ENCODE measurements around the gene GJA3.

GRCh38 chr13:20161951-20162300 lies 1.1 kb upstream of the GJA3 start:
- no peak for TF ChIP-seq EZH2 (IDR thresholded peaks at IDR 0.05; ENCODE audit: borderline replicate concordance, low read depth, low read length, poor library complexity, severe bottlenecking)
- TF ChIP-seq CTCF (conservative IDR thresholded peaks at IDR 0.05; ENCODE audit: low read depth, low read length), result no peak

All from A673 (cell line).